ENCODE measurements around the gene RTL10. TPM values are rescaled to one million over a fixed set of nuclear protein-coding genes. Genes with fewer than 3 reads are reported as not detected.

Gene RTL10
- total RNA-seq, 4 donors from 2014 or later = 18.1 to 26.4 (median 23.7) TPM

DNA sequence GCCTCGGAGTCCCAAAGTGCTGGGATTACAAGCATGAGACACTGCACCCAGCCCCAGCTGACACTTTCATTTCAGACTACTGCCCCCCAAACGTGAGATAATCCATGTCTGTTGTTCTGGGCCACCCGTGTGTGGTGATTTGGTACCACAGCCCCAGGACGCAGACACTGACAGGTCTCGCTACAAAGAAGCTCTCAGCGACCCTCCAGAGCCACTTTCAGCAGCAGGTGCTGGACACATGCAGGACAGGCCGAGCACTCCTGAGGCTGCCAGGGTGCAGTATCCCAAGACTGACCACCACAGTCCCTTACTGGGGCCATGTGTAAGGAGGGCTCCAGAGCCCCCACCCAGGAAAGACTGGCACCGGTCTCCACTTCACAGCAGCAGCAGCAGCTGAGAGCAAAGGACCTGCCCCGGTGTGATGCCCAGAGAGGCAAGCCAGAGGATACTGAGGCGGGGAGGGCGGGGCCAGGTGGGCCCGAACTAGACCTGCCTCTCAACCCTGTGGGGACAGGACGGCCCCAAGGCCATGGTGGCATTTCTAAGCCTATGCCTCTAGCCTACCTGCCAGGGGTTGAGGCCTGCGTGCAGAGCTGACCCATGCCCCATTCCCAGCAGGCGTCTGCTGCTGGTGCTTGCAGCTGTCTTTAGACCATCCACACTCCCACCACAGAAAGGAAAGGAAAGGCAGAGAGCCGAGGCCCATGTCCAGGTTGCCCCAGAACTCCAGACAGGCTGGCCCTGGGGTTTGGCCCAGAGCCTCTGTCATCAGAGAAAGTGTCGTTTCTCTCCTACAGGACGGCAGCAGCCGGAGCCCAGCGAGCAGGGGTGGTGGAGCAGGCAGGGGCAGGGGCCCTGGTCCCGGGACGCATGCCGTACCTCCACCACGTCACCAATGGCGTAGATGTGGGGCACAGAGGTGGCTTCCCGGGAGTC is 28.0 kb upstream of the RTL10 start:
- Histone ChIP-seq H3K4me3 (replicated peaks in 1 of 3) (no peak overlapping the region), H3K27ac (no peak overlapping the region), H3K27me3 (no peaks in the 10 kb centered on the region), H3K4me1 (peaks cover 0 to 5% of the 10 kb centered on the region in 2 donors), H3K36me3 (no peaks in the 10 kb centered on the region), H3K9me3 (no peaks in the 10 kb centered on the region)
- no peak for DNase-seq
- TF ChIP-seq, protein P1, sequence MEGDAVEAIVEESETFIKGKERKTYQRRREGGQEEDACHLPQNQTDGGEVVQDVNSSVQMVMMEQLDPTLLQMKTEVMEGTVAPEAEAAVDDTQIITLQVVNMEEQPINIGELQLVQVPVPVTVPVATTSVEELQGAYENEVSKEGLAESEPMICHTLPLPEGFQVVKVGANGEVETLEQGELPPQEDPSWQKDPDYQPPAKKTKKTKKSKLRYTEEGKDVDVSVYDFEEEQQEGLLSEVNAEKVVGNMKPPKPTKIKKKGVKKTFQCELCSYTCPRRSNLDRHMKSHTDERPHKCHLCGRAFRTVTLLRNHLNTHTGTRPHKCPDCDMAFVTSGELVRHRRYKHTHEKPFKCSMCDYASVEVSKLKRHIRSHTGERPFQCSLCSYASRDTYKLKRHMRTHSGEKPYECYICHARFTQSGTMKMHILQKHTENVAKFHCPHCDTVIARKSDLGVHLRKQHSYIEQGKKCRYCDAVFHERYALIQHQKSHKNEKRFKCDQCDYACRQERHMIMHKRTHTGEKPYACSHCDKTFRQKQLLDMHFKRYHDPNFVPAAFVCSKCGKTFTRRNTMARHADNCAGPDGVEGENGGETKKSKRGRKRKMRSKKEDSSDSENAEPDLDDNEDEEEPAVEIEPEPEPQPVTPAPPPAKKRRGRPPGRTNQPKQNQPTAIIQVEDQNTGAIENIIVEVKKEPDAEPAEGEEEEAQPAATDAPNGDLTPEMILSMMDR (IDR thresholded peaks at IDR 0.05) = no peak
- no peak for TF ChIP-seq POLR2A (IDR thresholded peaks at IDR 0.05)
- WGBS, 2 donors = 91 to 92% methylated on average over 16 to 21 of the region's 26 CpGs
- intact Hi-C loops (cut with DNase I) = no loop called here

DNA sequence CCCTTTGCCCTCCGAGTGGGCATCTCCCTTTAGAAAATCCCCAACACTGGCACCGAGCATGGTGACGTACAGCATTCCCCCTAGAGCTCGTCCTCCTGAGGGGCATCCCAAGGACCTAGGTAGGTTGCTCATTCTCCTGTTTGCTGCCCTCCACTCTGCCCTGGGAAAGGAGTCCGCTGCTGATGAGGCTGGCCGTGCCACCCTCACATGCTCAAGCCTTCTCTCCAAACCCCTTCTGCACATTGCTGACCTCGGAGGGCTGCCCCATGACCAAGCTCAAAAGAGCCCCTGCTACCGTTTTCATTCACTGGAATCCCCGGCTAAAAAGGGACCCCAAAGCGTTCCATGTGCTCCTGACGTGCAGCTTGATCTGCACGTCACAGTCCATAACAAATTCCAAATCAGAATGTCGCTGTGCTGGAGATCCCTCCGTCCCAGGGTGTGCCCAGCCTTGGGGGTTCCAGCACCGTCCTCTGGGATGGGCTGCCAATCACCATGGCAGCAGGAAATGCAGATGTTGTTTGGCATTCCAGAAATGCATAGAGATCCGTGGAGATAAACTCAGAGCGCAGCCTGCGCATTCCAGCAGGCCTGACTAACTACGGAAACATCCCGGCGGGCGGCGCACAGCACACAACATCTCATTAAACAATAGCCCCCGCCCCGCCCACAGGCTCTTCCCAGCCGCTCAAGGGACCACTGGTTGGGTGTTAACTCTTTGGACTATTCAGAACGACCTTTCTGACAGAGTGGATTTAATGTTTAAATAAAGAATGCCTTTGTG is 26.3 kb upstream of the RTL10 start:
- H3K9me3 ChIP-seq = no peaks in the 10 kb centered on the region
- DNase-seq = peak in 1 of 2 donors; percentile 35
- intact Hi-C loops (cut with DNase I) = no loop called here
- H3K27me3 ChIP-seq = no peaks in the 10 kb centered on the region
- H3K27ac ChIP-seq = no peak overlapping the region
- peaks cover 0 to 10% of the 10 kb centered on the region in 2 donors for H3K4me1 ChIP-seq
- TF ChIP-seq, protein P1 (IDR thresholded peaks at IDR 0.05) = no peak
- TF ChIP-seq POLR2A (IDR thresholded peaks at IDR 0.05) = no peak
- H3K4me3 ChIP-seq (replicated peaks in 1 of 3) = no peak overlapping the region
- WGBS, 2 donors = 64 to 75% methylated on average over 26 to 27 of the region's 27 CpGs
- no peaks in the 10 kb centered on the region for H3K36me3 ChIP-seq

DNA sequence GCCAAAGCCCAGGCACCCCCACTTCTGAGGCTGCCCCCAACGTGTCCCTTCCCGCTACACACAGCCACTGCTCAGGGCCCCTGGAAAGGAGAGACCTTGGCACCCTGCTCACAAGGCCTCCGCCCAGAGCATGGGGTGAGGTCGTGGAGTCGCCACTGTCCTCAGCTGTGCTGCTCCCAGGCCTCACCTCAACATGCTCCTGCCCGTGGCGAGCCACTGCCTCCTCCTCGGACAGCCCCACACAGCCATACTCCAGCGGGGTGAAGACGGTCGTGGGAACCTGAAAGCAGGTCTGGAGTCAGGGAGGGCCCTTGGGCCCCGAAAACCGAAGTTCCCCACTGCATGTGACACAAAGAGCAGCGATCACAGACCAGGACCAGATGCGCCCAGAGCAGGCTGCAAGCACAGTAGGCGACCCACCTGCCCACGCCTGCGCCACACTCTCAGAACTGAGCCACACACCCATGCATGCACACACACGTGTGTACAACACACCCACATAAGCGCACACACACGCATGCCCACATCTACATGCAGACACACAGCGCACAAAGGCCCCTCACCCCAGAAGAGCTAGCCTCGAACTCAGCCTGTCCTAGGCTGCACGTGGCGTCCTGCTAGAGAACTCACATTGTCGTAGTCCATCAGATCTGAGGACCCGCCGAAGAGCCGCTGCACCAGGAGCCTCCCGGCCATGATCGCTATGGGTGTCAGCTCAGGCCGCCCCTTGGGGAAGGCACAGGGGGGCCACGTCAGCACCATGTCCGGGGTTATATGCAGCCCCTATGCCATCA is 25.5 kb upstream of the RTL10 start:
- Histone ChIP-seq H3K9me3 (no peaks in the 10 kb centered on the region), H3K27ac (no peak overlapping the region), H3K4me1 (peaks cover 5 to 15% of the 10 kb centered on the region in 2 donors), H3K4me3 (replicated peaks in 1 of 3) (no peak overlapping the region), H3K27me3 (no peaks in the 10 kb centered on the region), H3K36me3 (no peaks in the 10 kb centered on the region)
- WGBS, 2 donors = 90 to 95% methylated on average over 18 to 23 of the region's 34 CpGs
- TF ChIP-seq, protein P1 (IDR thresholded peaks at IDR 0.05) = no peak
- no peak for TF ChIP-seq POLR2A (IDR thresholded peaks at IDR 0.05)
- peak; percentile 0 to 1 for DNase-seq
- intact Hi-C loops (cut with DNase I) = no loop called here

DNA sequence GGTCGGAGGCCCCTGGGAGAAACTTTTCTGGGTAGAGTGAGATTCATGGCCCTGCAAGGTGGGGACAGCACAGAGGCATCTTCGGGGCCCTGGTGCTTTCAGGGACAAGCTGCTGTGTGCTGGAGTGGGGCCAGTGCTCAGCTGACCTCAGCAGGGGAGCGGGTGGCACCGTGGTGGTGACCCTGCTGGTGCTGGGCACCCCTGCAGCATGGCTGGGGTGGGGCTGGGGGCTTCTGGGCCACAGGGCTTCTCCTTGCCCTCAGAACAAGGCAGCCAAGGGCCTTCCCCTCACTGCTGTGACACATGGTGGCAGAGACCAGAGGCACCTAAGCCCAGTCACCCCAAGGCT is 24.9 kb upstream of the RTL10 start:
- TF ChIP-seq POLR2A (IDR thresholded peaks at IDR 0.05) = no peak
- TF ChIP-seq, protein P1 (IDR thresholded peaks at IDR 0.05) = no peak
- WGBS, 2 donors = 67 to 91% methylated on average over 3 to 4 of the region's 4 CpGs
- H3K4me1 ChIP-seq = peaks cover 11 to 20% of the 10 kb centered on the region in 2 donors
- intact Hi-C loops (cut with DNase I) = no loop called here
- no peaks in the 10 kb centered on the region for H3K9me3 ChIP-seq
- H3K36me3 ChIP-seq = no peaks in the 10 kb centered on the region
- no peak overlapping the region for H3K4me3 ChIP-seq (replicated peaks in 1 of 3)
- no peaks in the 10 kb centered on the region for H3K27me3 ChIP-seq
- no peak overlapping the region for H3K27ac ChIP-seq
- DNase-seq = no peak
